B cell (primary cell): ENCODE measurements around the gene ARHGAP26. TPM values are rescaled to one million over a fixed set of nuclear protein-coding genes. Genes with fewer than 3 reads are reported as not detected.

Source experiments
- ATAC-seq: fragments of 200-7000 bp; cut with Tn5 transposase; one replicate; pipeline ENCODE4 v1.10.0; 2021; ENCODE audit warnings: low read depth, mild to moderate bottlenecking, moderate number of reproducible peaks, moderate library complexity
- CTCF ChIA-PET: fragments of 350-600 bp; sonication (Branson Sonifier 250); formaldehyde crosslinking; loops from one replicate; lab custom pipeline; 2021; ENCODE audit warnings: antibody characterized with exemption, inconsistent platforms; lab: Charles Lee
- POLR2A ChIA-PET: fragments of 350-600 bp; sonication (Branson Sonifier 250); formaldehyde crosslinking; loops from one replicate; lab custom pipeline; 2021; ENCODE audit warnings: antibody characterized with exemption; lab: Charles Lee
- DNase-seq: peaks from one replicate; pipeline ENCODE4 v3.0.0; 2013
- H2AFZ ChIP-seq: 2 replicates; pipeline ENCODE4 v1.6.1; 2012; ENCODE audit warnings: mild to moderate bottlenecking, low read depth, low read length; ENCODE audit not compliant: insufficient read depth, poor library complexity, severe bottlenecking
- H3K27ac ChIP-seq, 2 donors: 1 replicate in 1 of 2; 2 replicates in 1 of 2; pipeline ENCODE4 v1.5.1; 2012 to 2013; ENCODE audit warnings: low read length in 2 of 2, mild to moderate bottlenecking in 2 of 2, moderate library complexity in 1 of 2
- H3K27me3 ChIP-seq, 4 experiments: fragments of 200-600 bp in 1 of 4; sonication (generic) in 1 of 4; replicated peaks in 1 of 4; 1 replicate in 2 of 4; 2 replicates in 2 of 4; pipeline versions ENCODE4 v1.6.1 to v1.7.0; 2013 to 2016; ENCODE audit warnings: low read length in 3 of 4, mild to moderate bottlenecking in 2 of 4, mixed read lengths in 1 of 4, moderate library complexity in 1 of 4; ENCODE audit not compliant: insufficient read depth in 4 of 4, control insufficient read depth in 3 of 4; ENCODE audit errors: control extremely low read depth in 1 of 4
- H3K36me3 ChIP-seq, 2 experiments: replicated peaks in 1 of 2; 1 replicate in 1 of 2; 2 replicates in 1 of 2; pipeline versions ENCODE4 v1.6.1 to v1.7.1; 2013; ENCODE audit warnings: low read length in 1 of 2; ENCODE audit not compliant: insufficient read depth in 2 of 2, control insufficient read depth in 1 of 2; ENCODE audit errors: control extremely low read depth in 1 of 2, extremely low read depth in 1 of 2
- H3K4me1 ChIP-seq, 2 donors: fragments of 200-600 bp in 1 of 2; sonication (generic) in 1 of 2; 1 replicate in 1 of 2; 2 replicates in 1 of 2; pipeline versions ENCODE4 v1.5.1 to v1.6.1; 2013 to 2017; ENCODE audit warnings: low read length in 2 of 2; ENCODE audit not compliant: control insufficient read depth in 2 of 2, insufficient read depth in 2 of 2
- H3K4me2 ChIP-seq: replicated peaks from 2 replicates; pipeline ENCODE3; 2012; ENCODE audit warnings: mild to moderate bottlenecking, low read depth, low read length; ENCODE audit not compliant: poor library complexity, severe bottlenecking
- H3K4me3 ChIP-seq, 5 experiments: fragments of 200-600 bp in 1 of 5; sonication (generic) in 1 of 5; 1 replicate in 3 of 5; 2 replicates in 2 of 5; pipeline versions ENCODE4 v1.5.1 to v1.7.0; 2011 to 2016; ENCODE audit warnings: low read length in 4 of 5, mild to moderate bottlenecking in 4 of 5, low read depth in 2 of 5, control low read depth in 1 of 5, moderate library complexity in 1 of 5; ENCODE audit not compliant: insufficient read depth in 1 of 5; ENCODE audit errors: control extremely low read depth in 1 of 5, extremely low read depth in 1 of 5
- H3K79me2 ChIP-seq: fragments of 200-600 bp; sonication (generic); one replicate; pipeline ENCODE4 v1.6.0; 2016; ENCODE audit warnings: low read length; ENCODE audit not compliant: control insufficient read depth, insufficient read depth
- H3K9ac ChIP-seq: fragments of 200-600 bp; sonication (generic); 2 replicates; pipeline ENCODE4 v1.6.1; 2017; ENCODE audit warnings: mild to moderate bottlenecking, low read length, moderate library complexity
- H3K9me3 ChIP-seq, 3 donors: one replicate each; pipeline versions ENCODE4 v1.6.1 to v1.7.1; 2013; ENCODE audit warnings: low read length in 2 of 3; ENCODE audit not compliant: control insufficient read depth in 2 of 3, insufficient read depth in 1 of 3; ENCODE audit errors: control extremely low read depth in 1 of 3
- H4K20me1 ChIP-seq: 2 replicates; pipeline ENCODE4 v1.6.0; 2012; ENCODE audit warnings: mild to moderate bottlenecking, low read length; ENCODE audit not compliant: insufficient read depth, control insufficient read depth, poor library complexity, severe bottlenecking
- H3K27ac Mint-ChIP-seq: one replicate; pipeline ENCODE4 v1.8.0; 2021; ENCODE audit warnings: mixed read lengths
- H3K27me3 Mint-ChIP-seq: one replicate; pipeline ENCODE4 v1.8.0; 2021; ENCODE audit warnings: mixed read lengths
- H3K4me1 Mint-ChIP-seq: one replicate; pipeline ENCODE4 v1.8.0; 2021; ENCODE audit warnings: mixed read lengths
- H3K4me3 Mint-ChIP-seq: one replicate; pipeline ENCODE4 v1.8.0; 2021; ENCODE audit warnings: mixed read lengths
- H3K9me3 Mint-ChIP-seq: one replicate; pipeline ENCODE4 v1.8.0; 2022; ENCODE audit warnings: mixed read lengths; ENCODE audit not compliant: insufficient read depth
- CTCF ChIP-seq: fragments of 200-600 bp; IDR thresholded peaks from one replicate; pipeline ENCODE4 v1.8.0; 2022; ENCODE audit warnings: antibody characterized with exemption, mild to moderate bottlenecking
- EZH2 ChIP-seq: IDR thresholded peaks from 2 replicates; pipeline ENCODE4 v1.6.1; 2012; ENCODE audit warnings: borderline replicate concordance, low read depth, mild to moderate bottlenecking, moderate library complexity, low read length; ENCODE audit not compliant: insufficient read depth, poor library complexity, severe bottlenecking
- WGBS: methylation state at CpG from one replicate; pipeline ENCODE4 v1.1.5; 2013; ENCODE audit warnings: missing lambda C conversion rate; ENCODE audit not compliant: insufficient coverage; 5-methylcytosine and 5-hydroxymethylcytosine counted together
- intact Hi-C: fragments of 100-400 bp; cut with micrococcal nuclease; formaldehyde crosslinking; loops from one replicate; pipeline ENCODE4 v1.10.0; 2022
- polyA plus RNA-seq: library from polyadenylated mRNA; depleted of rRNA; stranded (reverse); fragments of >200 nt; gene quantifications from 2 replicates; pipeline ENCODE4 v1.2.3, GENCODE V29; 2012
- total RNA-seq, 2 donors: library from RNA; stranded (reverse); fragments of 120-200 nt in 1 of 2; gene quantifications; 1 replicate in 1 of 2; 2 replicates in 1 of 2; pipeline versions ENCODE4 v1.2.3 to v1.2.4, GENCODE V29; 2013 to 2022

The ARHGAP26 gene
- total and polyA plus RNA-seq, 2 donors (not counting 1 experiment from before 2014, with no cell fraction given) = 1.8 to 22.5 TPM

- H3K27ac Mint-ChIP-seq = no peak overlapping the region
- no peaks in the 10 kb centered on the region for H3K9me3 Mint-ChIP-seq
- no peaks in the 10 kb centered on the region for H3K27me3 ChIP-seq
- H4K20me1 ChIP-seq = no peaks in the 10 kb centered on the region
- ChIA-PET POLR2A (no interaction called here), CTCF (interaction anchor here (1.2 kb wide), 1 partner anchor 55 kb away, joined by 3 read pairs; no protein-coding TSS in a partner anchor)
- no peaks in the 10 kb centered on the region for H3K36me3 ChIP-seq
- intact Hi-C loops = no loop called here
- H3K27me3 Mint-ChIP-seq = peaks cover 3% of the 10 kb centered on the region
- no peak overlapping the region for H3K4me3 Mint-ChIP-seq
- 100% methylated on average over 2 of the region's 7 CpGs for WGBS
- no peaks in the 10 kb centered on the region for H3K79me2 ChIP-seq
- no peaks in the 10 kb centered on the region for H3K4me1 ChIP-seq
- no peak overlapping the region for H3K9ac ChIP-seq
- TF ChIP-seq EZH2 (no peak), CTCF (no peak)
- H3K4me3 ChIP-seq = no peak overlapping the region
- ATAC-seq = no peak
- no peak overlapping the region for H3K4me2 ChIP-seq
- H3K27ac ChIP-seq = no peak overlapping the region
- H3K9me3 ChIP-seq = no peaks in the 10 kb centered on the region
- H2AFZ ChIP-seq = no peak overlapping the region
- no peak for DNase-seq
- H3K4me1 Mint-ChIP-seq = peaks cover 4% of the 10 kb centered on the region
Observed at GRCh38 chr5:142833517-142834449, 63.6 kb downstream of the ARHGAP26 start.

GRCh38 chr5:142834504-142834903 lies 64.3 kb downstream of the ARHGAP26 start:
- 100% methylated on average over 1 of the region's 4 CpGs for WGBS
- H3K4me2 ChIP-seq = no peak overlapping the region
- no peak for TF ChIP-seq CTCF
- TF ChIP-seq EZH2 = no peak
- H3K27me3 ChIP-seq = no peaks in the 10 kb centered on the region
- no peaks in the 10 kb centered on the region for H3K9me3 ChIP-seq
- ChIA-PET POLR2A (no interaction called here), CTCF (interaction anchor here (0.6 kb wide), 1 partner anchor 348 kb away, joined by 3 read pairs; no protein-coding TSS in a partner anchor)
- Mint-ChIP-seq H3K27me3 (peaks cover 3% of the 10 kb centered on the region), H3K4me3 (no peak overlapping the region), H3K27ac (no peak overlapping the region), H3K4me1 (peaks cover 4% of the 10 kb centered on the region), H3K9me3 (no peaks in the 10 kb centered on the region)
- no peaks in the 10 kb centered on the region for H4K20me1 ChIP-seq
- no peaks in the 10 kb centered on the region for H3K4me1 ChIP-seq
- H3K4me3 ChIP-seq = no peak overlapping the region
- no peaks in the 10 kb centered on the region for H3K79me2 ChIP-seq
- no peak overlapping the region for H3K27ac ChIP-seq
- no peak overlapping the region for H3K9ac ChIP-seq
- no peak overlapping the region for H2AFZ ChIP-seq
- DNase-seq = no peak
- ATAC-seq = no peak
- H3K36me3 ChIP-seq = no peaks in the 10 kb centered on the region
- intact Hi-C loops = no loop called here
